ENCODE results near the gene PERM1. TPM values are rescaled to one million over a fixed set of nuclear protein-coding genes. Genes with fewer than 3 reads are reported as not detected.

PERM1 gene
- total and polyA plus RNA-seq, 2 of the 13 experiments (the other 11 are each of a cell fraction or from before 2014, with no cell fraction given): 0.04 to 0.29 TPM

DNA sequence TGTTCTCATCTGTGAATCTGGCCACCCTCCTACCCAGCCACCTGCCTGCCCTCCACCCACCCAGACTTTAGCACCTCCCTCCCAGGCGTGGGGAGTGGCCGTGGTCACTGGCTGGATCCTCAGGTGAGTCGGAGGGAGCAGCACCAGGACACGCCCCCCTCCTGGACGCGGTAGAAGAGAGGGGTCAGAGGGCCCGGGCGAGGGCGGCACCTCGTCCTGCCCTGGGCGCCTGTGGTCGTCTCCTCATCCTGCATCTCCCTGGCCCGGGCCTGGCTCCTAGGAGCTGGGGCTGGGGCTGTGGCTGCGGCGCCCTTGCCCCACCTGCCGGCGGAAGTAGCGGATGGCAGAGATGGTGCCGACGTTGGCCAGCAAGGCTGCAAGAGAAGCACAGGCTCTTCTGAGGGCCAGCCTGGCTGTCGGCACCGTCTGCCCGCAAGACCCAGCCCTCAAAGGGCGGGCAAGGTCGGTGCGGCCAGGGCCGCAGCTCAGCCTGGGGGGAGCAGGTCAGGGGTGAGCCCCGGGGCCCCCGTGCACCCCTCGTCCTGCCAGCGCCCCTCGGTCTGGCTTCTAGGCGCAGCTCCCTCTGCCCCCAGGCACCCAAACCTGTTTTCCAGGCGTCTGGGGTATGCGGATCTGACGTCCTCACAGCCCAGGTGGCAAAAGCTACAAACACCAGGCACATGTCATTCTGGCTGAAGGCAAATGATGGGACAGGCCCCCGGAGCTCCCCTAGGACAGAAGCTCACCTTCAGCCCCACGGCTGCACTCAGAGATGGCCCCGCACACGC is 5.8 kb downstream of the PERM1 start (continued):
- no peak for TF ChIP-seq SIX1 (CRISPR knock-in tag; IDR thresholded peaks at IDR 0.05; ENCODE audit: borderline replicate concordance)
- no peak for TF ChIP-seq PBX2 (CRISPR knock-in tag; IDR thresholded peaks at IDR 0.05)
- no peak for TF ChIP-seq ZZZ3 (CRISPR knock-in tag; IDR thresholded peaks at IDR 0.05; ENCODE audit: borderline replicate concordance)
- TF ChIP-seq ZNF709 (CRISPR knock-in tag; IDR thresholded peaks at IDR 0.05): no peak
- no peak for TF ChIP-seq SMAD1 (CRISPR knock-in tag; IDR thresholded peaks at IDR 0.05; ENCODE audit: borderline replicate concordance, low read depth)
- no peak for TF ChIP-seq ATF1 (CRISPR knock-in tag; IDR thresholded peaks at IDR 0.05)
- no peak for TF ChIP-seq ETV6 (CRISPR knock-in tag; conservative IDR thresholded peaks at IDR 0.05)
- no peak for TF ChIP-seq HCFC1 (IDR thresholded peaks at IDR 0.05; ENCODE audit: low read depth, low read length)
- peak; percentile 84 for TF ChIP-seq CTCF (CRISPR knock-in tag; IDR thresholded peaks at IDR 0.05)
- no peak for TF ChIP-seq ZSCAN30 (CRISPR knock-in tag; IDR thresholded peaks at IDR 0.05)
- TF ChIP-seq, protein P1, sequence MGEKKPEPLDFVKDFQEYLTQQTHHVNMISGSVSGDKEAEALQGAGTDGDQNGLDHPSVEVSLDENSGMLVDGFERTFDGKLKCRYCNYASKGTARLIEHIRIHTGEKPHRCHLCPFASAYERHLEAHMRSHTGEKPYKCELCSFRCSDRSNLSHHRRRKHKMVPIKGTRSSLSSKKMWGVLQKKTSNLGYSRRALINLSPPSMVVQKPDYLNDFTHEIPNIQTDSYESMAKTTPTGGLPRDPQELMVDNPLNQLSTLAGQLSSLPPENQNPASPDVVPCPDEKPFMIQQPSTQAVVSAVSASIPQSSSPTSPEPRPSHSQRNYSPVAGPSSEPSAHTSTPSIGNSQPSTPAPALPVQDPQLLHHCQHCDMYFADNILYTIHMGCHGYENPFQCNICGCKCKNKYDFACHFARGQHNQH (CRISPR knock-in tag; IDR thresholded peaks at IDR 0.05): peak; percentile 25; the same call in 1 of the 2 replicates
- TF ChIP-seq SSRP1 (CRISPR knock-in tag; IDR thresholded peaks at IDR 0.05): no peak
- peak; percentile 30; the same call in 1 of the 2 replicates for TF ChIP-seq ZFY (CRISPR knock-in tag; IDR thresholded peaks at IDR 0.05)
- TF ChIP-seq, protein P2, sequence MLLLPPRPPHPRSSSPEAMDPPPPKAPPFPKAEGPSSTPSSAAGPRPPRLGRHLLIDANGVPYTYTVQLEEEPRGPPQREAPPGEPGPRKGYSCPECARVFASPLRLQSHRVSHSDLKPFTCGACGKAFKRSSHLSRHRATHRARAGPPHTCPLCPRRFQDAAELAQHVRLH (CRISPR knock-in tag; IDR thresholded peaks at IDR 0.05; ENCODE audit: borderline replicate concordance, low read depth): no peak
- TF ChIP-seq, protein P3, sequence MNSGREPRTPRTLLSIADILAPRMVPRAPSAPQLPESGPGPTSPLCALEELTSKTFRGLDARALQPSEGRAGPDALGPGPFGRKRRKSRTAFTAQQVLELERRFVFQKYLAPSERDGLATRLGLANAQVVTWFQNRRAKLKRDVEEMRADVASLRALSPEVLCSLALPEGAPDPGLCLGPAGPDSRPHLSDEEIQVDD (CRISPR knock-in tag; IDR thresholded peaks at IDR 0.05; ENCODE audit: borderline replicate concordance): no peak
- no peak for TF ChIP-seq PRDM15 (CRISPR knock-in tag; IDR thresholded peaks at IDR 0.05)
- TF ChIP-seq ZFX (CRISPR knock-in tag; IDR thresholded peaks at IDR 0.05; ENCODE audit: low read depth): peak; percentile 49; the same call in 1 of the 2 replicates
- TF ChIP-seq ZNF672 (CRISPR knock-in tag; IDR thresholded peaks at IDR 0.05): no peak
- TF ChIP-seq TSC22D2 (CRISPR knock-in tag; IDR thresholded peaks at IDR 0.05; ENCODE audit: borderline replicate concordance): no peak
- no peak for TF ChIP-seq ZSCAN20 (CRISPR knock-in tag; IDR thresholded peaks at IDR 0.05; ENCODE audit: borderline replicate concordance)
